GM23338 (cell line): ENCODE measurements around the gene CEACAM7. TPM values are rescaled to one million over a fixed set of nuclear protein-coding genes. Genes with fewer than 3 reads are reported as not detected.
A peak's percentile ranks its signal among the peaks of the same experiment; 100 is the strongest.

Experiments
- ATAC-seq: fragments of 200-7000 bp; cut with Tn5 transposase; 3 replicates; pipeline ENCODE4 v1.9.1; 2020
- DNase-seq: peaks from one replicate; pipeline ENCODE4 v3.0.0-alpha.2; 2015; ENCODE audit warnings: low spot score
- H2AFZ ChIP-seq: fragments of 200-600 bp; sonication (generic); 2 replicates; pipeline ENCODE4 v1.8.0; 2016; ENCODE audit warnings: antibody characterized with exemption, mild to moderate bottlenecking, moderate library complexity
- H3F3A ChIP-seq: fragments of 200-600 bp; sonication (generic); replicated peaks from 2 replicates; pipeline ENCODE4 v1.8.0; 2017; ENCODE audit warnings: antibody characterized with exemption, mixed run types, low read depth
- H3K27ac ChIP-seq: fragments of 200-600 bp; sonication (generic); 2 replicates; pipeline ENCODE4 v1.6.1; 2016; ENCODE audit warnings: low read depth
- H3K27me3 ChIP-seq: fragments of 200-600 bp; sonication (generic); 2 replicates; pipeline ENCODE4 v1.8.0; 2016; ENCODE audit warnings: mild to moderate bottlenecking, mixed run types, moderate library complexity; ENCODE audit not compliant: insufficient read depth
- H3K36me3 ChIP-seq: fragments of 200-600 bp; sonication (generic); 2 replicates; pipeline ENCODE4 v1.8.0; 2016; ENCODE audit warnings: mild to moderate bottlenecking; ENCODE audit not compliant: insufficient read depth
- H3K4me1 ChIP-seq: fragments of 200-600 bp; sonication (generic); 2 replicates; pipeline ENCODE4 v1.8.0; 2016; ENCODE audit warnings: mild to moderate bottlenecking, moderate library complexity; ENCODE audit not compliant: insufficient read depth
- H3K4me2 ChIP-seq: fragments of 200-600 bp; sonication (generic); 2 replicates; pipeline ENCODE4 v1.7.1; 2017; ENCODE audit warnings: mixed run types
- H3K4me3 ChIP-seq: fragments of 200-600 bp; sonication (generic); 2 replicates; pipeline ENCODE4 v1.6.1; 2016; ENCODE audit warnings: mixed run types
- H3K79me2 ChIP-seq: fragments of 200-600 bp; sonication (generic); replicated peaks from 2 replicates; pipeline ENCODE4 v1.8.0; 2017; ENCODE audit warnings: mild to moderate bottlenecking; ENCODE audit not compliant: insufficient read depth
- H3K9me2 ChIP-seq: fragments of 200-600 bp; sonication (generic); 2 replicates; pipeline ENCODE4 v1.8.0; 2017; ENCODE audit not compliant: insufficient read depth
- H4K20me1 ChIP-seq: fragments of 200-600 bp; sonication (generic); replicated peaks from 2 replicates; pipeline ENCODE4 v1.8.0; 2017; ENCODE audit warnings: mild to moderate bottlenecking; ENCODE audit not compliant: insufficient read depth
- H3K27ac Mint-ChIP-seq: 2 replicates; pipeline ENCODE4 v1.8.0; 2020; ENCODE audit warnings: inconsistent platforms, mild to moderate bottlenecking, moderate library complexity, mixed read lengths
- H3K27me3 Mint-ChIP-seq: 3 replicates; pipeline ENCODE4 v1.8.0; 2022; ENCODE audit warnings: low read depth, mild to moderate bottlenecking, moderate library complexity, mixed read lengths, inconsistent platforms; ENCODE audit not compliant: insufficient read depth, poor library complexity
- H3K36me3 Mint-ChIP-seq: 3 replicates; pipeline ENCODE4 v1.8.0; 2021; ENCODE audit warnings: low read depth, mild to moderate bottlenecking, inconsistent platforms, moderate library complexity, mixed read lengths
- H3K4me1 Mint-ChIP-seq: 3 replicates; pipeline ENCODE4 v1.8.0; 2020; ENCODE audit warnings: mild to moderate bottlenecking, inconsistent platforms, mixed read lengths
- H3K4me3 Mint-ChIP-seq: 3 replicates; pipeline ENCODE4 v1.8.0; 2021; ENCODE audit warnings: moderate library complexity, mild to moderate bottlenecking, inconsistent platforms, mixed read lengths
- H3K9me3 Mint-ChIP-seq: 3 replicates; pipeline ENCODE4 v1.8.0; 2020; ENCODE audit warnings: moderate library complexity, mild to moderate bottlenecking, inconsistent platforms, mixed read lengths
- CREB1 ChIP-seq: fragments of 250-450 bp; sonication (Bioruptor Pico); IDR thresholded peaks from 2 replicates; pipeline ENCODE4 v1.5.0; 2020; ENCODE audit warnings: low read depth, mild to moderate bottlenecking, moderate library complexity
- ETS1 ChIP-seq: IDR thresholded peaks from 2 replicates; pipeline ENCODE4 v1.6.1; 2016; ENCODE audit warnings: antibody characterized with exemption
- EZH2 ChIP-seq: fragments of 200-600 bp; sonication (generic); IDR thresholded peaks from one replicate; pipeline ENCODE4 v1.8.0; 2017; ENCODE audit warnings: antibody characterized with exemption, mild to moderate bottlenecking, low read depth; ENCODE audit not compliant: unreplicated experiment
- EZH2phosphoT487 ChIP-seq: fragments of 200-600 bp; sonication (generic); IDR thresholded peaks from one replicate; pipeline ENCODE4 v1.8.1; 2018; ENCODE audit warnings: antibody characterized with exemption; ENCODE audit not compliant: unreplicated experiment
- JUNB ChIP-seq: IDR thresholded peaks from one replicate; pipeline ENCODE4 v1.6.1; 2016; ENCODE audit warnings: antibody characterized with exemption; ENCODE audit not compliant: unreplicated experiment
- NANOG ChIP-seq: IDR thresholded peaks from 2 replicates; pipeline ENCODE4 v1.6.1; 2016; ENCODE audit warnings: antibody characterized with exemption, borderline replicate concordance
- POLR2AphosphoS5 ChIP-seq: IDR thresholded peaks from 2 replicates; pipeline ENCODE4 v1.6.1; 2016; ENCODE audit warnings: antibody characterized with exemption, low read depth
- REST ChIP-seq: IDR thresholded peaks from one replicate; pipeline ENCODE4 v1.6.1; 2018; ENCODE audit warnings: antibody characterized with exemption; ENCODE audit not compliant: unreplicated experiment
- STAT1 ChIP-seq: IDR thresholded peaks from one replicate; pipeline ENCODE4 v1.6.1; 2016; ENCODE audit warnings: antibody characterized with exemption; ENCODE audit not compliant: unreplicated experiment
- ZNF114 ChIP-seq: fragments of 250-450 bp; sonication (Bioruptor Pico); IDR thresholded peaks from 2 replicates; pipeline ENCODE4 v1.5.0; 2020; ENCODE audit warnings: mild to moderate bottlenecking, moderate library complexity
- ZNF331 ChIP-seq: fragments of 250-450 bp; sonication (Bioruptor Pico); IDR thresholded peaks from 2 replicates; pipeline ENCODE4 v1.5.0; 2020; ENCODE audit warnings: low read depth, mild to moderate bottlenecking, moderate library complexity
- long read RNA-seq: library from polyadenylated mRNA; unstranded; transcript quantifications from one replicate; pipeline ENCODE4 v2.0.0, GENCODE V29; 2020; ENCODE audit not compliant: unreplicated experiment
- polyA plus RNA-seq: library from polyadenylated mRNA; unstranded; fragments of >200 nt; fragmentation: Nextera tagmentation; extraction: Ambion mirVana; gene quantifications from 2 replicates; pipeline ENCODE4 v1.2.1, GENCODE V29; 2016
- total RNA-seq: library from RNA; depleted of rRNA; stranded (reverse); fragments of >200 nt; shearing (Covaris generic); gene quantifications from 2 replicates; pipeline ENCODE4 v1.2.3, GENCODE V29; 2014; rRNA removed
- TF ChIP-seq, protein P1 (sequence below), 2 experiments: fragments of 200-600 bp in 1 of 2; sonication (generic) in 1 of 2; conservative IDR thresholded peaks; 2 replicates each; pipeline versions ENCODE4 v1.5.1 to v1.6.1; 2016 to 2017; ENCODE audit warnings: antibody characterized with exemption in 2 of 2, low read depth in 2 of 2, mild to moderate bottlenecking in 2 of 2, moderate library complexity in 1 of 2
- TF ChIP-seq, protein P2 (sequence below): fragments of 250-450 bp; sonication (Bioruptor Pico); IDR thresholded peaks from 2 replicates; pipeline ENCODE4 v1.5.0; 2020; ENCODE audit warnings: mild to moderate bottlenecking, moderate library complexity

CEACAM7 gene
- 0.24 and 0.50 TPM in 2 replicates for total RNA-seq
- polyA plus RNA-seq: not detected in 2 replicates
- long read RNA-seq: 0 reads

GRCh38 chr19:41688098-41688497 lies at the start of gene CEACAM7:
CEACAM7 (minus strand) TSS chr19:41688270; CDS start chr19:41688165, 105 bp downstream.
- peaks cover 8% of the 10 kb centered on the region; the same call in 2 of the 3 replicates for H3K4me1 Mint-ChIP-seq
- no peak for TF ChIP-seq STAT1
- TF ChIP-seq ETS1: no peak
- no peak for TF ChIP-seq JUNB
- TF ChIP-seq CREB1 (CRISPR knock-in tag): no peak
- TF ChIP-seq EZH2: no peak
- TF ChIP-seq, protein P1, sequence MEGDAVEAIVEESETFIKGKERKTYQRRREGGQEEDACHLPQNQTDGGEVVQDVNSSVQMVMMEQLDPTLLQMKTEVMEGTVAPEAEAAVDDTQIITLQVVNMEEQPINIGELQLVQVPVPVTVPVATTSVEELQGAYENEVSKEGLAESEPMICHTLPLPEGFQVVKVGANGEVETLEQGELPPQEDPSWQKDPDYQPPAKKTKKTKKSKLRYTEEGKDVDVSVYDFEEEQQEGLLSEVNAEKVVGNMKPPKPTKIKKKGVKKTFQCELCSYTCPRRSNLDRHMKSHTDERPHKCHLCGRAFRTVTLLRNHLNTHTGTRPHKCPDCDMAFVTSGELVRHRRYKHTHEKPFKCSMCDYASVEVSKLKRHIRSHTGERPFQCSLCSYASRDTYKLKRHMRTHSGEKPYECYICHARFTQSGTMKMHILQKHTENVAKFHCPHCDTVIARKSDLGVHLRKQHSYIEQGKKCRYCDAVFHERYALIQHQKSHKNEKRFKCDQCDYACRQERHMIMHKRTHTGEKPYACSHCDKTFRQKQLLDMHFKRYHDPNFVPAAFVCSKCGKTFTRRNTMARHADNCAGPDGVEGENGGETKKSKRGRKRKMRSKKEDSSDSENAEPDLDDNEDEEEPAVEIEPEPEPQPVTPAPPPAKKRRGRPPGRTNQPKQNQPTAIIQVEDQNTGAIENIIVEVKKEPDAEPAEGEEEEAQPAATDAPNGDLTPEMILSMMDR (conservative IDR thresholded peaks at IDR 0.05; ENCODE audit: low read depth in 2 of 2): no peak
- TF ChIP-seq, protein P2, sequence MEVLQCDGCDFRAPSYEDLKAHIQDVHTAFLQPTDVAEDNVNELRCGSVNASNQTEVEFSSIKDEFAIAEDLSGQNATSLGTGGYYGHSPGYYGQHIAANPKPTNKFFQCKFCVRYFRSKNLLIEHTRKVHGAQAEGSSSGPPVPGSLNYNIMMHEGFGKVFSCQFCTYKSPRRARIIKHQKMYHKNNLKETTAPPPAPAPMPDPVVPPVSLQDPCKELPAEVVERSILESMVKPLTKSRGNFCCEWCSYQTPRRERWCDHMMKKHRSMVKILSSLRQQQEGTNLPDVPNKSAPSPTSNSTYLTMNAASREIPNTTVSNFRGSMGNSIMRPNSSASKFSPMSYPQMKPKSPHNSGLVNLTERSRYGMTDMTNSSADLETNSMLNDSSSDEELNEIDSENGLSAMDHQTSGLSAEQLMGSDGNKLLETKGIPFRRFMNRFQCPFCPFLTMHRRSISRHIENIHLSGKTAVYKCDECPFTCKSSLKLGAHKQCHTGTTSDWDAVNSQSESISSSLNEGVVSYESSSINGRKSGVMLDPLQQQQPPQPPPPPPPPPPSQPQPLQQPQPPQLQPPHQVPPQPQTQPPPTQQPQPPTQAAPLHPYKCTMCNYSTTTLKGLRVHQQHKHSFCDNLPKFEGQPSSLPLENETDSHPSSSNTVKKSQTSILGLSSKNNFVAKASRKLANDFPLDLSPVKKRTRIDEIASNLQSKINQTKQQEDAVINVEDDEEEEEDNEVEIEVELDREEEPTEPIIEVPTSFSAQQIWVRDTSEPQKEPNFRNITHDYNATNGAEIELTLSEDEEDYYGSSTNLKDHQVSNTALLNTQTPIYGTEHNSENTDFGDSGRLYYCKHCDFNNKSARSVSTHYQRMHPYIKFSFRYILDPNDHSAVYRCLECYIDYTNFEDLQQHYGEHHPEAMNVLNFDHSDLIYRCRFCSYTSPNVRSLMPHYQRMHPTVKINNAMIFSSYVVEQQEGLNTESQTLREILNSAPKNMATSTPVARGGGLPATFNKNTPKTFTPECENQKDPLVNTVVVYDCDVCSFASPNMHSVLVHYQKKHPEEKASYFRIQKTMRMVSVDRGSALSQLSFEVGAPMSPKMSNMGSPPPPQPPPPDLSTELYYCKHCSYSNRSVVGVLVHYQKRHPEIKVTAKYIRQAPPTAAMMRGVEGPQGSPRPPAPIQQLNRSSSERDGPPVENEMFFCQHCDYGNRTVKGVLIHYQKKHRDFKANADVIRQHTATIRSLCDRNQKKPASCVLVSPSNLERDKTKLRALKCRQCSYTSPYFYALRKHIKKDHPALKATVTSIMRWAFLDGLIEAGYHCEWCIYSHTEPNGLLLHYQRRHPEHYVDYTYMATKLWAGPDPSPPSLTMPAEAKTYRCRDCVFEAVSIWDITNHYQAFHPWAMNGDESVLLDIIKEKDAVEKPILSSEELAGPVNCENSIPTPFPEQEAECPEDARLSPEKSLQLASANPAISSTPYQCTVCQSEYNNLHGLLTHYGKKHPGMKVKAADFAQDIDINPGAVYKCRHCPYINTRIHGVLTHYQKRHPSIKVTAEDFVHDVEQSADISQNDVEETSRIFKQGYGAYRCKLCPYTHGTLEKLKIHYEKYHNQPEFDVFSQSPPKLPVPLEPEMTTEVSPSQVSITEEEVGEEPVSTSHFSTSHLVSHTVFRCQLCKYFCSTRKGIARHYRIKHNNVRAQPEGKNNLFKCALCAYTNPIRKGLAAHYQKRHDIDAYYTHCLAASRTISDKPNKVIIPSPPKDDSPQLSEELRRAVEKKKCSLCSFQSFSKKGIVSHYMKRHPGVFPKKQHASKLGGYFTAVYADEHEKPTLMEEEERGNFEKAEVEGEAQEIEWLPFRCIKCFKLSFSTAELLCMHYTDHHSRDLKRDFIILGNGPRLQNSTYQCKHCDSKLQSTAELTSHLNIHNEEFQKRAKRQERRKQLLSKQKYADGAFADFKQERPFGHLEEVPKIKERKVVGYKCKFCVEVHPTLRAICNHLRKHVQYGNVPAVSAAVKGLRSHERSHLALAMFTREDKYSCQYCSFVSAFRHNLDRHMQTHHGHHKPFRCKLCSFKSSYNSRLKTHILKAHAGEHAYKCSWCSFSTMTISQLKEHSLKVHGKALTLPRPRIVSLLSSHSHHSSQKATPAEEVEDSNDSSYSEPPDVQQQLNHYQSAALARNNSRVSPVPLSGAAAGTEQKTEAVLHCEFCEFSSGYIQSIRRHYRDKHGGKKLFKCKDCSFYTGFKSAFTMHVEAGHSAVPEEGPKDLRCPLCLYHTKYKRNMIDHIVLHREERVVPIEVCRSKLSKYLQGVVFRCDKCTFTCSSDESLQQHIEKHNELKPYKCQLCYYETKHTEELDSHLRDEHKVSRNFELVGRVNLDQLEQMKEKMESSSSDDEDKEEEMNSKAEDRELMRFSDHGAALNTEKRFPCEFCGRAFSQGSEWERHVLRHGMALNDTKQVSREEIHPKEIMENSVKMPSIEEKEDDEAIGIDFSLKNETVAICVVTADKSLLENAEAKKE (CRISPR knock-in tag): no peak
- no peak for TF ChIP-seq REST
- TF ChIP-seq EZH2phosphoT487: no peak
- TF ChIP-seq ZNF331: no peak
- TF ChIP-seq ZNF114 (CRISPR knock-in tag): no peak
- TF ChIP-seq NANOG: no peak
- no peak for TF ChIP-seq POLR2AphosphoS5
- H3K9me3 Mint-ChIP-seq: no peaks in the 10 kb centered on the region
- no peaks in the 10 kb centered on the region for H3K9me2 ChIP-seq
- H3K36me3 ChIP-seq: no peaks in the 10 kb centered on the region
- H3F3A ChIP-seq: no peaks in the 10 kb centered on the region
- no peak within 1 kb of the TSS for H2AFZ ChIP-seq
- peaks cover 6% of the 10 kb centered on the region for H3K27me3 Mint-ChIP-seq
- peaks cover 4% of the 10 kb centered on the region; the same call in 1 of the 2 replicates for H3K4me1 ChIP-seq
- H3K27me3 ChIP-seq: peaks cover 10% of the 10 kb centered on the region
- H4K20me1 ChIP-seq: no peaks in the 10 kb centered on the region
- H3K79me2 ChIP-seq: no peaks in the 10 kb centered on the region
- no peak; the same call in 2 of the 3 replicates for ATAC-seq
- no peak within 1 kb of the TSS for H3K27ac ChIP-seq
- H3K27ac Mint-ChIP-seq: no peak within 1 kb of the TSS; the same call in 1 of the 2 replicates
- peak; percentile 16 for DNase-seq
- H3K4me3 ChIP-seq: no peak within 1 kb of the TSS
- H3K4me3 Mint-ChIP-seq: no peak within 1 kb of the TSS
- H3K4me2 ChIP-seq: no peak within 1 kb of the TSS
- H3K36me3 Mint-ChIP-seq: no peaks in the 10 kb centered on the region
